HG03354 (cell line): ENCODE measurements around the gene ARHGAP6.
"Not testable (repeated sequence)": the region's sequence is repeated elsewhere in the genome, so short reads cannot be mapped to it uniquely, and the experiment has no call there.

Experiments
- ATAC-seq: cut with Tn5 transposase; IDR thresholded peaks from one replicate; pipeline ENCODE4 v1.9.1; 2021; ENCODE audit warnings: mild to moderate bottlenecking; ENCODE audit not compliant: unreplicated experiment, poor library complexity, severe bottlenecking

ARHGAP6 gene

DNA sequence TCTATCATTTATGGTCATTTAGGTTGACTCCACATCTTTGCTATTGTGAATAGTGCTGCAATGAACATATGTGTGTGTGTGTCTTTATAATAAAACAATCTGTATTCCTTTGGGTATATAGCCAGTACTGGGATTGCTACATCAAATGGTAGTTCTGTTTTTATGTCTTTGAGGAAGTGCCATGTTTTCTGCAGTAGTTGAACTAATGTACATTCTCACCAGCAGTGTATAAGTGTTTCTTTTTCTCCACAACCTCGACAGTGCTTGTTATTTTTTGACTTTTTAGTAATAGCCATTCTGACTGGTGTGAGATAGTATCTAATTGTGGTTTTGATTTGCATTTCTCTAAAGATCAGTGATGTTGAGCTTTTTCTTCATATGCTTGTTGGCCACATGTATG, 80.5 kb downstream of the ARHGAP6 start:
- no peak for ATAC-seq

- ATAC-seq: no peak
Observed at GRCh38 chrX:11580789-11581188, 84.9 kb downstream of the ARHGAP6 start.

- peak; percentile 50 for ATAC-seq
Observed at GRCh38 chrX:11579636-11580600, 85.8 kb downstream of the ARHGAP6 start.

- not testable (repeated sequence) for ATAC-seq
Observed at GRCh38 chrX:11578301-11578700, 87.4 kb downstream of the ARHGAP6 start.

GRCh38 chrX:11577603-11578002, 88.1 kb downstream of the ARHGAP6 start:
- peak; percentile 15 for ATAC-seq

GRCh38 chrX:11575332-11575731, 90.4 kb downstream of the ARHGAP6 start:
- ATAC-seq: peak; percentile 44

DNA sequence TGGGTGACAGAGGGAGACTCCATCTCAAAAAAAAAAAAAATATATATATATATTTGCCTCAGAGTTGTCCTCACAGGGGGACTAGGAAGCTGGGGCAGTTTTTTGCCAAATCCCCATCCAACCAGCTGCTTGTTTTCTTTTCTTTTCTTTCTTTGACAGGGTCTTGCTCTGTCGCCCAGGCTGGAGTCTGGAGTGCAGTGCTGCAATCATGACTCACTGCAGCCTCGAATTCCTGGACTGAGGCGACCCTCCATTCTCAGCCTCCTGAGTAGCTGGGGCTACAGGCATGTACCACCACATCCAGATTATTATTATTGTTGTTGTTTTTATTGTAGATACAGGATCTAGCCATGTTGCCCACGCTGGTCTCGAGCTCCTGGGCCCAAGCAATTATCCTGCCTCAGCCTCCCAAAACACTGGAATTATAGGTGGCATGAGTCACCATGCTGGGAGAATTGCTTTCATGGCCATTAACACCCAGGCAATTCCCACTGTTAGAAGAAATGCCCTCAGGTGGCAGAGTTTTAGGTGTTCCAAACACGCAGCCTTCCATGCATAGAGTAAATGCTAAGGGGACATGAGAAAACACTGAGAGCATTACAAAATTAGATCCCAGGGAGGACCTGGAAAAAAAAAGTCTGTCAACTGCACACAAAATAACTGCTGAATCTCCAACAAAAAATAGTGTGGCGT, 98.0 kb downstream of the ARHGAP6 start:
- no peak for ATAC-seq

DNA sequence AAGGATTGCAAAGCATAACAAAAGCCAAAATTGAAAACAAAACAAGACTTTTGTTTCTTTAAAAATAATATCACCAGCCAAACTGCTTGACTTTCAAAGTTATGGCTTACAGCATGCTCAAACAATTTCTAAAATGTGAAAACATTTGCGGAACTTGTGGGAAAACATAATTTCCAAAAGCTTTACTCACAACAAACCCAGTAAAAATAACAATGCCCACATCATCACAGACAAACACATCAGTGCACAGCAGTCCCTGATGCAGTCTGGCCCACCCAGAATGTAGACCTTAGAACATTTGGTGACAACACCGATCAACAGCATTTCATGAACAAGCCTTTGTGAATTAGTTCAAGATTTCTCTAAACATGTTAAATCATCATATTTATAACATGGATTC, 98.9 kb downstream of the ARHGAP6 start:
- ATAC-seq: no peak

- ATAC-seq: no peak
Observed at GRCh38 chrX:11566173-11566572, 99.5 kb downstream of the ARHGAP6 start.

GRCh38 chrX:11564546-11564945, 101.2 kb downstream of the ARHGAP6 start:
- ATAC-seq: no peak

- no peak for ATAC-seq
Observed at GRCh38 chrX:11562570-11562969, 103.2 kb downstream of the ARHGAP6 start.

GRCh38 chrX:11558972-11559371, 106.7 kb downstream of the ARHGAP6 start:
- ATAC-seq: peak; percentile 85

DNA sequence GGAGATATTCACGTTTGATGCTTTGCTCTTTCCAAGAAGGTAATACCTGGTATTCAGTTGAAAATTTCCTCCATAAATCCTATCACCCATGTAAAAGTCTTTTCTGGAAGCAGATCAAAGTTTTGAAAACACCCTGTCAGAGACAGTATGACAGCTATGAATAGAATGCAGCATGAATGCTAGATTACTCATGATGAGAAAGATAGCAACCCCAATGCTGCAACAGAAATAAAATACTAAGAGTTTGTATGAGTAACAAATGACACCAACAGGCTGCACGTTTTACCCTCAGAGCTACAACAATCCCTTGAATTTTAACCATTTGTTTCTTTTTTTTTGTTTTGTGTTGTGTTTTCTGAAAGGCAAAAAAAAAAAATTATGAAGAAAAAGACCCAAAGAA, 108.6 kb downstream of the ARHGAP6 start:
- ATAC-seq: no peak

- ATAC-seq: no peak
Observed at GRCh38 chrX:11555759-11556158, 110.0 kb downstream of the ARHGAP6 start.

DNA sequence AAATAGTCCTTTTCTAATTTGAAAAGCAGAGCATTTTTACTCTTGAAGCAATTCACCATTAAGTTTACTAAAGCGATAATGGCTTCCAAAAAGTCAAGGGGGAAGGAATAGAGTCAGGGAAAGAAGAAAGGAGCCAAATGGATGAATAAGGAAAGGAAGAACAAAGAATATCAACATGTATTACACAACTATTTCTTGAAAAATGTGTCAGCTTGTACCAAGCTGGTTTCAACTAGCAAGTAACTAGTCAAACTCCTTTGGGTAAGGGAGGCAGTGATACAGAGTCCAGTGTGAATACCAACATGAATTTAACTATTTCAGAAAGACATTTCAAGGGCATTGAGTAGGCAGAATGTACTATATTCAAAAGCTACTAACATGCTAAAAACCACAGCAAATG, 112.1 kb downstream of the ARHGAP6 start:
- ATAC-seq: no peak

- ATAC-seq: no peak
Observed at GRCh38 chrX:11551151-11551550, 114.6 kb downstream of the ARHGAP6 start.

DNA sequence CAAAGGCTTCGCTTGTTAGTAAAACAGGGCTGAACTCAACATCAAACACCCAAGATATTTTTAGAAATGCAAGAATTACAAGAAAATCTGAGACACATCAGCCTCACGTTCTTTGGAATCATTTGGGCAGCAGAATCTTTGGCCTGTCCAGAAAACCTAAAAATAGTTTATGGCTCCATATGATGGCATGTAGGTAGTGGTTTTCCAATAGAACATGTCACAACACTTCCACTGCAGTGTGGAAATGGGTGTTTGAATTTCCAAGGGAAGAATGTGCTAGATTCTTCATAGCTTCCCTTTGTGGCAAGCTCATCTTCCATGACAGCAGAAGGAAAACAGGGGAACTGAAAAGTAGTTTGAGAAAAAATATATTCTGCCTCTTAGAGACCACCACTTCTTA, 118.8 kb downstream of the ARHGAP6 start:
- ATAC-seq: no peak

DNA sequence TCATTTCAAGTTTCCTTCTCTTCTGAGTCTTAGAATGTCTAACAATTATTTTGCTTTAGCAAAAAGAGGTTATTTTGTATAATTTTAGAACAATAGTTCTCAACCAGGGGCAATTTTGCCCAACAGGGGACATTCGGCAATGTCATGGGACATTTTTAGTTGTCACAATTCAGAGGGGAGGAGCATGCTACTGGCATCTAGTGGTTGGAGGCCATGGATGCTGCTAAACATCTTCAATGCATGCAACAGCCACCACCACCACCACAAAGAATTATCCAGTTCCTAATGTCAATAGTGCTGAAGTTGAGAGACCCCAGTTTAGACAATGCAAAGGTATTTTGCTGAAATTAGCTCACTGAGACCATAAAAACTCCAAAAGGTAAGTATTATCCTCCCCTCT, 122.5 kb downstream of the ARHGAP6 start:
- ATAC-seq: peak; percentile 37

DNA sequence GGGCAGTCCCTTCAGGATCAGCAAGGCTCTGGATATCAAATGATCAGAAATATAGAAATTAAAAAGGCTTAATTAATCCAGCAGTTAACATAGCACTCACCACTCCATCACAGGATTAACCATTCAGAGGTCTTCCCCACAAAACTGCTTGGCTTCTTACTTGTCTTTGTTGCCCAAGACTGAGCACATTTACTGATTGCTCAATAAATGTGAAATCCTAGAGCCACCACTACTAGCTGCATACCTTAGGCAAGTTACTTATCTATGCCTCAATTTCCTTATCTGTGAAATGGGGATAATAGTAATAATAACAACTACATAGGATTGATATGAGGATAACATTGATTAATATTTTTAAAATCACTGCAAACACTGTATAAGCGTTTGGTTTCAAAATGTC, 124.2 kb downstream of the ARHGAP6 start:
- no peak for ATAC-seq

GRCh38 chrX:11540532-11541377, 125.0 kb downstream of the ARHGAP6 start:
- peak; percentile 89 for ATAC-seq
